Activated T-helper 1 cell treated with anti-CD3 and anti-CD28 coated beads, Interleukin-12 subunit alpha, Interleukin-12 subunit beta, Interleukin-2, Interleukin-4 antibody, amounts not matched to agents 30 ng/mL and 10 ng/mL and 1 ng/mL, durations not matched to agents 14 hours and 24 hours and 36 hours (primary cell): ENCODE results near the gene CDH4. TPM values are rescaled to one million over a fixed set of nuclear protein-coding genes. Genes with fewer than 3 reads are reported as not detected.
"Not testable (repeated sequence)": the region's sequence is repeated elsewhere in the genome, so short reads cannot be mapped to it uniquely, and the experiment has no call there.

Source experiments
- DNase-seq: peaks from one replicate; pipeline ENCODE4 v3.0.0; 2021; ENCODE audit warnings: low spot score
- H3K27ac Mint-ChIP-seq: one replicate; pipeline ENCODE4 v1.8.0; 2021; ENCODE audit warnings: mild to moderate bottlenecking, mixed read lengths
- H3K27me3 Mint-ChIP-seq: one replicate; pipeline ENCODE4 v1.8.0; 2022; ENCODE audit warnings: mild to moderate bottlenecking, moderate library complexity, mixed read lengths; ENCODE audit not compliant: insufficient read depth
- H3K36me3 Mint-ChIP-seq: one replicate; pipeline ENCODE4 v1.8.0; 2021; ENCODE audit warnings: low read depth, mixed read lengths
- H3K4me1 Mint-ChIP-seq: one replicate; pipeline ENCODE4 v1.8.0; 2021; ENCODE audit warnings: low read depth, mixed read lengths
- H3K4me3 Mint-ChIP-seq: one replicate; pipeline ENCODE4 v1.8.0; 2021; ENCODE audit warnings: mild to moderate bottlenecking, moderate library complexity, mixed read lengths
- H3K9me3 Mint-ChIP-seq: one replicate; pipeline ENCODE4 v1.8.0; 2021; ENCODE audit warnings: mixed read lengths
- intact Hi-C: fragments of 100-400 bp; cut with micrococcal nuclease; formaldehyde crosslinking; loops from one replicate; pipeline ENCODE4 v1.15.1; 2024
- total RNA-seq: library from RNA; stranded (reverse); gene quantifications from 2 replicates; pipeline ENCODE4 v1.2.3, GENCODE V29; 2022

Gene CDH4
- total RNA-seq, 1 donor from 2014 or later = not detected

DNA sequence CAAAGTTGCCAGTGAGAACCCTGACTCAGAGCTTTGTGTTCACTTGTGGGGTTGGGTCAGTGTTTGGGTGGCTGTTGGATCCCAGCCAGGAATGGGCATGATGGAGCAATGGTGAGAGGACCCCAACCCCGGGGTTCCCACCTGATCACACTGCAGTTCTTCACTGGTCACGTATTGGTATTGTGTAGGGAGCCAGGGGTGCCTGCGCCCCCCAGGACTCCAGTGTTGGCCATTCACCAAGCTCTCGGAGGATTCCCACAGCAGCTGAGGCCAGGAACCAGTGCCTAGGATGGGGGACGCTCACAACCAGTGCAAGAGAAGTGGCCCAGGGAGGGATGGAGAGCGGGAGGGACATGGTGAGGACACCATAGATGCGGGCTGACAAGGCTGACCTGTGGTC, 207.2 kb downstream of the CDH4 start:
- no peaks in the 10 kb centered on the region for H3K36me3 Mint-ChIP-seq
- no peak overlapping the region for H3K27ac Mint-ChIP-seq
- no peak overlapping the region for H3K4me3 Mint-ChIP-seq
- no peaks in the 10 kb centered on the region for H3K4me1 Mint-ChIP-seq
- intact Hi-C loops = no loop called here
- no peaks in the 10 kb centered on the region for H3K9me3 Mint-ChIP-seq
- H3K27me3 Mint-ChIP-seq = no peaks in the 10 kb centered on the region
- no peak for DNase-seq

DNA sequence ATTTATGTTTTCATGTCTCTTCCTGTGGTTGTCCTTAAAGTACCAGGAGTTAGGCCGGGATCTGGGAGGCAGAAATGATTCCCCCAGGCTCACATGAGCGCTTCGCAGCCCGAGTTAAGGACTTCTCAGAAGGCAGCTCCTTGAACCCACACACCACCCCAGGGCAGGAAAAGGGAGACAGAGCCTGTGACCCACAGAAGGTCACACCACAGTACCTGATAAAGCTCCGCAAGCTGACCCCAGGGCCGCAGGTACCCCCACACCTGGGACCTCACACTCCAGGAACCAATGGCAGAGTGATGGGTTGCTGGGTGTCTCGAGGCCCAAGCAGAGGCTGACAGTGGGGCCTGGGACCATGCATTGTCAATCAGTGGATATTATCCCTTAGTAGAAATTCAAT, 207.6 kb downstream of the CDH4 start:
- no peak for DNase-seq
- Mint-ChIP-seq H3K4me3 (no peak overlapping the region), H3K27me3 (no peaks in the 10 kb centered on the region), H3K9me3 (no peaks in the 10 kb centered on the region), H3K4me1 (no peaks in the 10 kb centered on the region), H3K27ac (no peak overlapping the region), H3K36me3 (no peaks in the 10 kb centered on the region)
- intact Hi-C loops = no loop called here

DNA sequence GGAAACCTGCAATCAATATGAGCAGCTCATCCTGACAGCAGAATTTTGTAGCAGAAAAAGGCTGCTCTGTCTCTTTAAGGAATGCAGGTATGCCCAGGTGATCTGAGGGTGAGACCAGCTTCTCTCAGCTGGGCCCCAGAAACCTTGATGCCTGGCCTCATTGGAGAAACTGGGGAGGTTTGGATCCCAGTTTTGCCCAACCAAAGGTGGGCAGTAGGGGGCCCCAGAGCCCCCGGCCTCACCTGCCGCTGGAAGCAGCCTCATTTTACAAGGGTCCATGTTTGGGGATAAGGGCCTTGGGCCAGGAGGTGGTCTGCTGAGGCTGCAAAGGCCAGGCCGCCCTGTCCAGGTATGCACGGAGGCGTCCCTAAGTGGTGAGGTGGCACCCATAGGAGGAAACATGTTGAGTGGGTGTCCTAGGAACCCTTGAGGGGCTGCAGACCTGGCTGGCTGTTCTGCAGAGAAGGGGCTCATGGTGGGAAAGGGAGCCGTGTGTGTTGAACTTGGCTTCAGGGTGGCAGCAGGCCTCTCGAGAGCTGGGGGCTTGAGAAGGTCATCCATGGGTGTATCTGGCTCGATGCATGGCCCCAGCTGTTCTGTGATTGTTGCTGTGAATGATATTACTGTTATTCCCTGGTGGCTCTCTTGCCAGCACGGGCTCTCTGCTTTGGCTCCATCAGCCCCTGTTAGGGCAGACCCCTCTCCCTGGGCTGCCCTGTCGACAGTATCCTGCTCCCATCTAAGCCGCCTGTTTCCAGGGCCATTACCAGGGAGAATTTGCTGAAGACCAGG, 208.4 kb downstream of the CDH4 start:
- Mint-ChIP-seq H3K36me3 (no peaks in the 10 kb centered on the region), H3K9me3 (no peaks in the 10 kb centered on the region), H3K4me1 (no peaks in the 10 kb centered on the region), H3K27ac (no peak overlapping the region), H3K27me3 (no peaks in the 10 kb centered on the region), H3K4me3 (no peak overlapping the region)
- intact Hi-C loops = no loop called here
- no peak for DNase-seq

DNA sequence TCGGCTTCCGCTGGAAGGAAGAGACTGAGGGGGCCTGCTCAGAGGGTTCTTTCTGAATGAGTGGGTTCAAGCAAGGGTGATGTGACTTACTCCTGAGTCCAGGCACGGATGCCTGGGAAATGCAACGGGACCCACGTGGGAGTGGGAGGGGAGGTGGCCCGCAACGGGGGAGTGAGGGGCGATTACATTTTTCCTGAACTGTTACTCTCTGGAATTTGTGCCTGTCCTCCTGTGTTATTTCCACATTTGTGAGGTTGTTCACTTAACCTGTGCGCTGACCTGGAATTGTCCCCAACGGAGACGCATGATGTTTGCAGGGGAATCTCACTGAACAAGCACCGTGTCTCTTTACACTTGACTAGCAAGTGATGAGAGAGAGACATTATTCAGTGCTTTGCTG, 209.4 kb downstream of the CDH4 start:
- Mint-ChIP-seq H3K9me3 (no peaks in the 10 kb centered on the region), H3K4me3 (no peak overlapping the region), H3K27me3 (no peaks in the 10 kb centered on the region), H3K27ac (no peak overlapping the region), H3K4me1 (no peaks in the 10 kb centered on the region), H3K36me3 (no peaks in the 10 kb centered on the region)
- DNase-seq = no peak
- intact Hi-C loops = no loop called here

DNA sequence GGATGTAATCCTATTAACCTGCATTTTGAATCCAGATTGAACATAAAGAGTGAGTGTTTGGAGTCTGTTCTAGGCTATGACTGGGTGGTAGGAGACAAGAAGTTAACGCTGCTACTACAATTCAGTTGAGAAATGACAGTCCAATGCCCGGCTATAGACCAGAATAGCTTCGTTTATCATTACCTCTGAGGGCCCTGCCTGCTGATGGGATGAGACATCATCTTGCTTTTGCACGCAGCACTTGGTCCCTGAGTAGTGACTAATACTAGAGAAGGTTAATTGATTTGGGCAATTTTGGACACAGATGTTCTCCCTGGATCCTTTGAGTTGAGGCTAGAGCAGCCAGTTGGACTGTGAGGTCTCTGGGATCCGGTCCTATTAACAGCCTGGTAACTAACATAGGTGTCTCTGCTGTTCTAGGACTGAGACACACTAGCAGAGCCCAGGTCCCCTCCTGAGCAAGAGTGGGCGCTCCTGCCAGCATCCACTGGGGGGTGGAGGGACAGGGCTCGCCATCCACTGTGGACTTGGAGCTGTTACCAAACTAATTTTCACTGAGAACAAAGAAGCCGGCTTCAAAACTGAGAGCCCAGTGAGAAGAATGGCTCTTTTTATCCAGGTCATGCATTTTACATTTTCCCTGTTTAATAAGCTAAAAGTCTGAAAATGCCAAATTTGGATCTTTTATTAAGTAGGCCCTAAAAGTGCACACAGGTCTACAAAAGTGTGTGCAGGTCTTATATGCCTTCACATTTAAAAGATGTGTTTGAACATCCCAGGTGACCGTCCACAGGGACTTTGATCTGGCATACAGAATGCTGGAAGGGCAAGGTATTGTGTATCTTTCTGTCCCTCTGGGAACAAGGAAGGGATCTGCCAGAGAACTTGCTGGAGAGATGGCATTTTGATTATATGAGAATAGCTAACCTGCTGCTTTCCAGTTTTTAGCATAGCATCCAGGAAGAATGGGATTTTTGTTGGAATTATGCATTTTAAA, 212.5 kb downstream of the CDH4 start:
- Mint-ChIP-seq H3K36me3 (no peaks in the 10 kb centered on the region), H3K27ac (no peak overlapping the region), H3K27me3 (no peaks in the 10 kb centered on the region), H3K4me3 (no peak overlapping the region), H3K9me3 (no peaks in the 10 kb centered on the region), H3K4me1 (no peaks in the 10 kb centered on the region)
- no peak for DNase-seq
- intact Hi-C loops = no loop called here

DNA sequence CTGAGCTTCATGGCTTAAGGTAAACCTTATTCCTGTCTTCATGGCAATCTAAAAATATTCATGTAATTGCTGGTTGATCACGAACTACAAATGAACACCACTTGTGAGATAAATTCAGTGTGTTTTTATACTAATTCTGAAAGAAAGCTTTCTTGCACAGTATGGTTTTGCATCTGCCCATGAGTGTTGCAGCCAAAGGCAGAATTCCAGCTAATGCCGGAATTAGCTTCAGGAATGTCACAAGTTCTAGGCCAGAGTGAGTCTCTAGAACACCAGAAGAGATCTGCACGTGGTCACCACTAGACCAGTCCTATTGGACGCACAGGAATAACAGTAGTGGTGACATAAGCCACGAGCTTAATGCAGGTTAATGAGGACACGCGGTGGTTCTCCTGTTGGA, 223.7 kb downstream of the CDH4 start:
- no peak for DNase-seq
- Mint-ChIP-seq H3K9me3 (peaks cover 5% of the 10 kb centered on the region), H3K27me3 (peaks cover 3% of the 10 kb centered on the region), H3K27ac (no peak overlapping the region), H3K4me3 (no peak overlapping the region), H3K4me1 (no peaks in the 10 kb centered on the region), H3K36me3 (no peaks in the 10 kb centered on the region)
- intact Hi-C loops = no loop called here

DNA sequence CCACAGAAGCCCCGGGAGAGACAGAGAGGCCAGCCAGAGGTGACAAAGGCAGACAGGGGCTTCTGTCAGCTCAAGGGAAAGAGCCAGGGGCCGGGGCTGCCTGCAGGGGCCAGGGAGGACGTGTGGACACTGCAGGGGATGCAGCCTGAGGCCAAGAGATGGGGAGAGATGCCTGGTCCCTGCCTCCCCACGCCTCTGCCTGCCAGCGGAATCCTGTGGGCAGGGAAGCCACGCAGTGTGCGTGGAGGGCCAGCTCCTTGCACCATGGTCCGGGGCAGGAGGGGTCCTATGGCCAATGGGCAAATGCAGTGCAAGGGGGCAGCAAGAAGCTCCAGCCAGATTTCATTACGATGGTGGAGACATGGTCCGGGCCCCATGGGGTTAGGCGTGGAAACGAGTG, 224.9 kb downstream of the CDH4 start:
- Mint-ChIP-seq H3K9me3 (peaks cover 5% of the 10 kb centered on the region), H3K4me1 (no peaks in the 10 kb centered on the region), H3K27ac (no peak overlapping the region)

DNA sequence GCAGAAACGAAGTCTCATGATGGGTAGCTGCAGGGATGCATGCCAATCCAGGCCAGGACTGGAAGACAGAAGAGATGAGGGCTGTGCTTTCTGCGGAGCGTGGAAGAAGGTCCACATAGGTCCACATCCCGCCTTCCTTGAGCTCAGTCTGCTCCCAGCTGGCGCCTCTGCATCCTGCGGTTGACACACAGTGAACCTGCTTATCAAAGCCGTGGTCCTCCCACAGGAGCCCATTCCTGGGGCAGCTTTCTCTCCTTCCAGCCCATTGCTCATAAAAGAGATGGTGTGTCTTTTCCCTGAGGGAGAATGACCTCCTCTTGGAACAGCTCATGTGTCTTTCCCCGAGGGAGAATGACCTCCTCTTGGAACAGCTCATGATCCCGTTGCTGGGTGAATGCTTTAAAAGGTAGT, 225.4 kb downstream of the CDH4 start:
- Mint-ChIP-seq H3K4me3 (no peak overlapping the region), H3K9me3 (peaks cover 5% of the 10 kb centered on the region), H3K4me1 (no peaks in the 10 kb centered on the region), H3K36me3 (no peaks in the 10 kb centered on the region), H3K27ac (no peak overlapping the region), H3K27me3 (no peaks in the 10 kb centered on the region)
- intact Hi-C loops = no loop called here
- no peak for DNase-seq

More for the DNA sequence above, 224.9 kb downstream of the CDH4 start:
- Mint-ChIP-seq H3K27me3 (peaks cover 3% of the 10 kb centered on the region), H3K4me3 (no peak overlapping the region), H3K36me3 (no peaks in the 10 kb centered on the region)
- intact Hi-C loops = no loop called here
- DNase-seq = no peak

DNA sequence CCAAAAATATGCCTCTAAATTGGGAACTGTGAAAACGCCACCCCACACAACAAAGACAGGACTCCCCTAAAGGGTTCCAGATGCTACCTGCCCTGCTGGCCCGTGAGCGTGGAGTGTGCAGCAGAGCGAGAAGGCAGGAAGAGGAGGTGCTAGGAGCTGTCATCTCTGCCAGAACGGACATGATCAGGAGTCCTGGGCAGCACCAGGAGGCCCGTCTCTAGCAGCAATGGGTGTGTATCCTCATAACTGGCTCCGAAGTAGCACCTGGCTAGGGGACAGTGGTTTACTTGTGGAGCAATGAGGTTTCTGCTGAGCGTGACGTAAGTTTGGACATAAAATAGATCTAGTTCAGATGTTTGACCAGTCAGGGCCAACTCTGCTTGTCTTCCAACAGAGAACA, 226.0 kb downstream of the CDH4 start:
- intact Hi-C loops = no loop called here
- Mint-ChIP-seq H3K9me3 (peaks cover 5% of the 10 kb centered on the region), H3K27ac (no peak overlapping the region), H3K4me1 (no peaks in the 10 kb centered on the region), H3K27me3 (no peaks in the 10 kb centered on the region), H3K36me3 (no peaks in the 10 kb centered on the region), H3K4me3 (no peak overlapping the region)
- no peak for DNase-seq

DNA sequence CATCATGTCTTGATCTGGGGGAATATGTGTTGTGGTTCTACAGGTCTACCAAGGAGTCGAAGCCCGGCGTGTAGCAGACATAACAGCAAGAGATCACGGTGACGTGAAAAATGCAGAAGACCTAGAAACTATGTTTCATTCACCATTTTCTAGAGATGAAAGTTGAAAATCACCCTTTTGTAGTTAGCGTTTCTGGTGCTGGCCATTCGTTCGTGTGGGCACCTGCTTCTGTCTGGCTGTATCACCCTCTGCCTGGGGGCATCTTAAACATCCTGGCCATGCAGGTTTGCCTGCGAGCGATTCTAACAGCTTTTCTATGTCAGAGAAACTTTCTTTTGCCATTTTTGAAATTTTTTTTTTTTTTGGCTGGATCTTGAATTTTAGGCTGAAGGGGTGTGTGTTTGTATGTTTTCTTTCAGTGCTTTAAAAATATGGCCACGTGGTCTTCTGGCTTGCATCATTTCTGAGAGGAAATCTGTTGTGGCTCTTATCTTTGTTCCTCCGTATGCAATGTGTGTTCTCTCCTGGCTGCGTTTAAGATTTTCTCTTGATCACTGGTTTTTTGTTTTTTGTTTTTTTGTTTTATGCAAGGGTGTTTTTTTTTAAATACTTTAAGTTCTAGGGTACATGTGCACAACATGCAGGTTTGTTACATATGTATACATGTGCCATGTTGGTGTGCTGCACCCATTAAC, 226.7 kb downstream of the CDH4 start:
- Mint-ChIP-seq H3K4me1 (no peaks in the 10 kb centered on the region), H3K4me3 (no peak overlapping the region), H3K27me3 (no peaks in the 10 kb centered on the region), H3K27ac (no peak overlapping the region), H3K36me3 (no peaks in the 10 kb centered on the region), H3K9me3 (peaks cover 5% of the 10 kb centered on the region)
- DNase-seq = no peak
- intact Hi-C loops = no loop called here

DNA sequence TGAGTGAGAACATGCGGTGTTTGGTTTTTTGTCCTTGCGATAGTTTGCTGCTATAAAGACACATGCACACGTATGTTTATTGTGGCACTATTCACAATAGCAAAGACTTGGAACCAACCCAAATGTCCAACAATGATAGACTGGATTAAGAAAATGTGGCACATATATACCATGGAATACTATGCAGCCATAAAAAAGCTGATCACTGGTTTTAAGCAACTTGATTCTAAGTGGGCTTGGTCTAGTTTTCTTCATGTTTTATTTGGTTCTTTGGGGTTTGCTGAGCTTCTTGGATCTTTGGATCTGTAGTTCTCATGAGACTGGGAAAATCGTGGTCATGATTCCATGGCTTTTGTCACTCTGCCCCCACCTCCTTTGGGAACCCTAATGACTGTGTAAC, 227.4 kb downstream of the CDH4 start:
- intact Hi-C loops, H3K27me3 Mint-ChIP-seq, H3K4me3 Mint-ChIP-seq, H3K9me3 Mint-ChIP-seq, H3K27ac Mint-ChIP-seq, H3K4me1 Mint-ChIP-seq, H3K36me3 Mint-ChIP-seq, DNase-seq: not testable (repeated sequence)

DNA sequence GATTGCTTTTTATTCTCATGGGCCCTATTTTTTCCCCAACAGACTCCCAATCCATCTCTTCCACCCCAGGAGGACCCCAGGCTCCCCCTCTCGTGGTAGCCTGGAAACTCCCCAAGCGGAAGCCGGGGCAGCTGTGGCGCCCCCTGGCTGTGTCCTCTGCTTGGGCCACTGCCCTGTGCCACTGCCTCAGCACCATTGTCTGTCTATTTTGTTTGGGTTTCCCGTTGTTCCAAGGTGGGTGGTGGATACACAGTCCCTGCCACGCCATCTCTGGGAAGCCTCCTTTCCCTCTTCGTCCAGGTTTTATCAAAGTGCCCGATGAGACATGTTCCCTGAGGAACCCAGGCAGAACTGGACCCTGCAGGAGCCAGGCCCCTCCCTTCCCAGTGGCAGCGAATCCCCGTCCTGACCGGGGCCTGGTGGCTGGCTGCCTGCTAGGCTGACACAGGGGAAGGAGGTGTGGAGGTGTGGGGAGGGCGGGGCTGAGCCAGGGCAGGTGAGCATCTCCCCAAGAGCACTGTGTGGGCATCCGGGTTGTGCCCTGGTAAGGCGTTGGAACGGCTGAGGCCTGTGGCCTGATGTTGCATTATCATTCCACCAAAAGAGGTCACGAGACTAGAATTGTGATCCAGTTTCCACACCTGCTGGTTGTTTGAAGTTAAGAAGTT, 228.2 kb downstream of the CDH4 start:
- DNase-seq = no peak
- H3K27me3 Mint-ChIP-seq = no peaks in the 10 kb centered on the region
- H3K4me3 Mint-ChIP-seq = no peak overlapping the region
- peaks cover 5% of the 10 kb centered on the region for H3K9me3 Mint-ChIP-seq
- no peak overlapping the region for H3K27ac Mint-ChIP-seq
- intact Hi-C loops = no loop called here
- H3K36me3 Mint-ChIP-seq = no peaks in the 10 kb centered on the region
- no peaks in the 10 kb centered on the region for H3K4me1 Mint-ChIP-seq
